HG02642 (cell line): ENCODE results near the gene WDR13.
"Not testable (repeated sequence)": the region's sequence is repeated elsewhere in the genome, so short reads cannot be mapped to it uniquely, and the experiment has no call there.

Source experiments
- ATAC-seq: cut with Tn5 transposase; IDR thresholded peaks from one replicate; pipeline ENCODE4 v1.9.1; 2021; ENCODE audit warnings: mild to moderate bottlenecking; ENCODE audit not compliant: unreplicated experiment, poor library complexity

WDR13 gene

DNA sequence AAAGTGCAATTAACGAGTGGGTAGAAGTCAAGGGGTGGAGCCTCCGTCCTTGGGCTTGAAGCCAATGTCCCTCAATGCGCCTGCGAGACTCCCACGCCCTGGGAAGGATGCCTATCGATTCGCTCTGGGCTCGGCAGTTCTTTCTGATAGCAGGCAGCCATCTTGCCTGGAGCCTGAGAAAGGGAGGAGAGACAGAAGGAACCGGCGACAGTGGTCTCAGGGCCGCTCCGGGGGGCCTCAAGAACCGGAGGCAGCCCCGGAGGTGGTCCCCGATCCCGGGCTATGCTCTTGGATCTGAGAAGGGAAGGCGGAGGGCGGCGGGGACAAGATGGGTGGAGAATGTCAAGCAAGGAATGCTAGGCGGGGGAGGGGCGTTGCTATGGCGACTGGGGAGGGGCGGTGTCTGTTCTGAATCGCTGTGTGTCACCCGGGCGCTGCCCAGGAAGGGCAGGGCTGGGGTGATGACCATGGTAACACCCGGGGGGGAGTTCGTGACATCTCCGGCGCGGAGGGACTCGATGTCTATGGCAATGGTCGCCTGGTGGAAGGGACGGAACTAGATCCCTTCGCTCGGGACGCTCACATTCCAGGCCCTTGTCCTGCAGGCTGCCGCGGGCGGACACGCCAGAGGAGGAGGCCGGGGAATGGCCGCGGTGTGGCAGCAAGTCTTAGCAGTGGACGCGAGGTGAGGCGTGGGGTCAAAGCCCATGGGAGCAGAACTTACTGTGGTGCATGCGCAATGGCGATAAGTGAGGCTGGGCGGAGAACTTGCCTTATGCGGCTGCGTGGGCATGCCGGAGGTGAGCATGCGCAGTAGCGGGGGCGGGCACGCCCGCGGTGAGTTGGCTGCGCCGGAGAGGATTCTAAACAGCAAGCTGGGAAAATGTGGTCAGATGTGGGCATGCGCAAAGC, at the start of gene WDR13:
Gene WDR13, plus strand, starts transcription at position 140 of the 912 bp plus-strand sequence. Its CDS starts 505 bp downstream, at position 645.
- ATAC-seq: peak; percentile 77

DNA sequence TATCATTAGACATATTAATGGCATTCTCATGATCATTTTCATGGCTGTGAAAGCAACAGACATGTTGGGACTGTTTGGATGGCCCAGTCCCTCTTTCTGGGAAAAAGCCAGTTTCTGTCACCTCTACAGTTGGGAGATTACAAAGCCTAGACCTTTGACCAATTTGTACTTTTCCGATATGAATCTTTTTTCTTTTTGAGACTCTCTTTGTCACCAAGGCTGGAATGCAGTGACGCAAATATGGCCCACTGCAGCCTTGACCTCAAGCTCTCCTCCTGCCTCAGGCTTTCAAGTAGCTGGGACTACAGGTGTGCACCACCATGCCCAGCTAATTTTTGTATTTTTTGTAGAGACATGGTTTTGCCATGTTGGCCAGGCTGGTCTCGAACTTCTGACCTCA, 48.4 kb upstream of the WDR13 start:
- ATAC-seq: no peak

DNA sequence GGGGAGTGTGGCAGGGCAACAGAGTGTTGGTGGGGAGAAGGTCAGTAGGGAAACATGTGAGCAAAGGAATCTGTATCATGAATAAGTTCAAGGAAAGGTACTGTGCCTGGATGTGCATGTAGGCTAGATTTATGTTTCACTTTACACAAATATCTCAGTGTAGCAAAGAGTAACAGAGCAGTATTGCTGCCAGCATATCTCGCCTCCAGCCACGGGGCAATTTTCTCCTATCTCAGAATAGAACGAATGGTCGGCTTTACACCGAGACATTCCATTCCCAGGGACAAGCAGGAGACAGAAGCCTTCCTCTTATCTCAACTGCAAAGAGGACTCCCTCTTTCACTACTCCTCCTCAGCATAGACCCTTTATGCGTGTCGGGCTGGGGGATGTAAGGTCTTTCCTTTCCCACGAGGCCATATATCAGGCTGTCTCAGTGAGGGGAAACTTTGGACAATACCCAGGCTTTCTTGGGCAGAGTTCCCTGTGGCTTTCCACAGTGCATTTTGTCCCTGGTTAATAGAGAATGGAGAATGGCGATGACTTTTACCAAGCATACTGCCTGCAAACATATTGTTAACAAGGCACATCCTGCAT, 41.5 kb upstream of the WDR13 start:
- not testable (repeated sequence) for ATAC-seq

DNA sequence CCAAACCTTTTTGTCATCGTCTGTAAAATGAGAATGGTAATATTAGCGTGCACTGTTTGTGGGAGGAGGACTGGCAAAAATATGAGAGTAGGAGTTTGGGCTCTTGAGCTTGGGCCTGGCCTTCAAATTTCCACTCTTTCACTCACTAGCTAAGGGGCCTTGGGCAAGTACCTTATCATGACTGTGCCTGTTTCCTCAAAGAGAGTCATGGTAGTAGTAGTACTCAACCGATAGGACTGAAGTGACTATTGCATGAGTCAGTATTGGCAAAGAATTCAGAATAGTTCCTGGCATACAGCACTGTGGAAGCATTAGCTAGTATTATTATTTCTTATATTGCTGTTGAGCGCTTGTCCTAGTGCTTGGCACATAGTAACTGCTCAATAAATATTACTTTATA, 39.0 kb upstream of the WDR13 start:
- no peak for ATAC-seq

DNA sequence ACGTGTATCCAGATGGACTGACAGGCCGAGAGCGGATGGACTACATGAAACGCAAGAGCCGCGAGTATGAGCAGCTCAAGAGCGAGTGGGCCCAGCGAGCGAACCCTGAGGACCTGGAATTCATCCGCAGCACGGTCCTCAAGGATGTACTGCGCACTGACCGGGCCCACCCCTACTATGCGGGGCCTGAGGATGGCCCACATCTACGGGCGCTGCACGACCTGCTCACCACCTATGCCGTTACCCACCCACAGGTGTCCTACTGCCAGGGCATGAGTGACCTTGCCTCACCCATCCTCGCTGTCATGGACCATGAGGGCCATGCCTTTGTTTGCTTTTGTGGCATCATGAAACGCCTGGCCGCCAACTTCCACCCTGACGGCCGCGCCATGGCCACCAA, 37.7 kb upstream of the WDR13 start:
- no peak for ATAC-seq

DNA sequence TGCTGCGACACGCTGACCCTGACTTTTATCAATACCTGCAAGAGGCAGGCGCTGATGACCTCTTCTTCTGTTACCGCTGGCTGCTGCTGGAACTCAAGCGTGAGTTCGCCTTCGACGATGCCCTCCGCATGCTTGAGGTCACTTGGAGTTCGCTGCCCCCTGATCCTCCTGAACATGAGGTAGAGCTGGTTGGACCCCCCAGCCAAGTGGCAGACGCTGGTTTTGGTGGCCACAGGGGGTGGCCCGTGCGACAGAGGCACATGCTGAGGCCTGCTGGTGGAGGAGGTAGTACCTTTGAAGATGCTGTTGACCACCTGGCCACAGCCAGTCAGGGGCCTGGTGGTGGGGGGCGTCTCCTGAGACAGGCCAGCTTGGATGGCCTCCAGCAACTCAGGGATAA, 37.2 kb upstream of the WDR13 start:
- no peak for ATAC-seq

DNA sequence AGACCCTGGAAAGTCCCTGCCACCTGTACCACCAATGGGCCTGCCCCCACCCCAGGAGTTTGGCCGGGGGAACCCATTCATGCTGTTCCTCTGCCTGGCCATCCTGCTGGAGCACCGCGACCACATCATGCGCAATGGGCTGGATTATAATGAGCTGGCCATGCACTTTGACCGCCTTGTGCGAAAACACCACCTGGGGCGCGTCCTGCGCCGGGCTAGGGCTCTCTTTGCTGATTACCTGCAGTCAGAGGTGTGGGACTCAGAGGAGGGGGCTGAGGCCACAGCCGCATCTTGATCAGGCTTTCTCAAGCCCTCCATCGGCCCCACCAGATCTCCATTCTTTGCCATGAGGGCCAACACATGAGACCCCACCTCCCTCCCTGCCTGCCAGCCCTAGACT, 36.6 kb upstream of the WDR13 start:
- no peak for ATAC-seq

DNA sequence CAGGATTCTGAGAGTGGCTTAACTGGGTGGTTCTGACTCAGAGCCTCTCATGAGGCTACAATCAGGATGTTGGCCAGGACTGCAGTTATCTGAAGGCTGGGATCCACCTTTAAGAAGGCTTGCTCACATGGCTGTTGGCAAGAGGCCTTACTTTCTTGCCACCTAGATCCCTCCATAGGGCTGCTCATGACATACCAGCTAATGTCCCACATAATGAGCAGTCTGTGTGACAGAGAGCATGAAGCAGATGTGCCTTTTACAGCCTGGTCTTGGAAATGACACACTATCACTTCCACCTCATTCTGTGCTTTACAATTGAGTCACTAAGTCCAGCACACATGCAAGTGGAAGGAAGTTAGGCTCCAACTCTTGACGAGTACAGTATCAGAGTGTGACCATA, 27.3 kb upstream of the WDR13 start:
- peak; percentile 40 for ATAC-seq

DNA sequence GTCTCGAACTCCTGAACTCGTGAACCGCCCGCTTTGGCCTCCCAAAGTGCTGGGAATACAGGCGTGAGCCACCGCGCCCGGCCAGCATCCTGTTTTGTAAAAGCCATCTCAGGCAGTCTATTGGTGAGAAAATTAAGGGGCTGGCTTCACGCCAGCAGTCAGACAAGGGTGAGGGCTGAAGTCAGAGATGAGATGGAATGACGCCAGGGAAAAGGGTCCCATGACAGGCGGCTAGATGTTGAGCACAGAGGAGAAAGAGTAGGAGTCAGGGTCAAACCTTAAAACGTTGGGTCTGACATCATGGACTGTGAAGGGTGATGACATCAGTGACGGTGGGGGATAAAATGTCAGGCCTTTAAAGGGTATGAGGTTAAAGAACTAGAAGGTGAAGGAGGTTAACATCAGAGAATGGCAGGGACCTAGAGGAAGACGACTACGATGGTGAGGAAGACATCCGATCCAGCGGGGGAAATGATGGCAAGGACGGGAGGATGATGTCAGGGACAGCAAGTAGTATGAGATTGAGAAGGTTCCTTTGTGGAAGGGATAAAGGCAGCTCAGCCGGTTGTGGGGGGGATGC, 23.5 kb upstream of the WDR13 start:
- ATAC-seq: no peak

DNA sequence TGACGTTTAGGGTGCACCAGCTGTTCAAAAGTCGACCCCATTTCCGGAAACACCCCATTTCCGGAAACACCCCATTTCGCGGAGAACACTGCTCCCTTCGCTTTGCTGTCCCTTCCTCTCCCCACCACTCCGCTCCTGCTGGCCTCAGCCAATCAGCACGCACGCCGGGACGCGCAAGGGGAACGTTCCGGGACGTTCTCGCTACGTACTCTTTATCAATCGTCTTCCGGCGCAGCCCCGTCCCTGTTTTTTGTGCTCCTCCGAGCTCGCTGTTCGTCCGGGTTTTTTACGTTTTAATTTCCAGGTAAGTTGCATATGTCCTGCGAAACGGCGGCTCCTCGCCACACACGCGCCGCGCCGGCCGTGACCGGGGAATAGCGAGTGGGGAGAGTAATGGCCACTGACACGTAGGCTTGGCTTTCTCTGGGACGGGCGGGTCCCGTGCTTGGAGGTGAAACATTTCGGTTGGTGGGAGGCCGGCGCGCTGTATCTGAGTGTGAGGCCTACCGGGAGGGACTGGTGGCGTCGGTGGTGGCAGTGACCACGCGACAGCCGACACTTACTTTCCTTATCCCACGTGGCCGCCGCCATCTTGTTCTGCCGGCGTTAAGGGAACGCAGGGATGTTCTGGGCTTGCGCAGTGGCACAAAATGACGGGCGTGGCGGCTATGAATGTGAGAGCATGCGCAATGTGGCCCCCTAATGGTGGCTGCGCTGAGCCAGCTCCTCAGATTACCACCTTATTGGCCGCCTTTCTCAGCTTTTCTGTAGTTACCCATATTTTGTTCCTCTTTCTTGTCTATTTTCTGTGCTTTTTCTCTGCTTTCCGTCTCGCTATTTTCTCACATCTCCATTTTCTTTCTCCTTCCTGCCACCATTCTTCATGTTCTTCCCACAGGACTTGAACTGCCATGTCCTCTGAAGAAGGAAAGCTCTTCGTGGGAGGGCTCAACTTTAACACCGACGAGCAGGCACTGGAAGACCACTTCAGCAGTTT, 22.7 kb upstream of the WDR13 start, which contains the start of gene RBM3:
Gene RBM3, plus strand, starts transcription at position 215 of the 997 bp plus-strand sequence. Its CDS starts 697 bp downstream, at position 912.
- peak; percentile 88 for ATAC-seq

DNA sequence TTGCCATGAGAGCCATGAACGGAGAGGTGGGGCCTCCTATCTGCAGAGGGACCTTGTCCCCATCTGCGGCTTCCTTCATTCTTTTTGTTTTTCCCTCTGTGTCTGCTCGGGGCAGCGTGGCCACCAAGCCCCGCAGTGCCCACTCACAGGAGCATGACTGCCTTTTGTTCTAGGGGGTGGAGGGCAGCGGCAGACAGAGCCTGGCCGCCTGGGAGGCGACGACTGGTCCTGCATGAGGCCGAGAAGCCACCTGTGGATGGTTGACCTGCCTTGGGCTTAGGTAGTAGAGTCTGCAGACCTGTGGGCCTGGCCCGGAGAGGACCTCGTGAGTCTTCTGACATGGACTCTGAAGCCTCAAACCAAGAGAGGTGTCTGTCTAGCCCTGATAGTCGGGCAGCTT, 21.6 kb upstream of the WDR13 start:
- ATAC-seq: no peak

DNA sequence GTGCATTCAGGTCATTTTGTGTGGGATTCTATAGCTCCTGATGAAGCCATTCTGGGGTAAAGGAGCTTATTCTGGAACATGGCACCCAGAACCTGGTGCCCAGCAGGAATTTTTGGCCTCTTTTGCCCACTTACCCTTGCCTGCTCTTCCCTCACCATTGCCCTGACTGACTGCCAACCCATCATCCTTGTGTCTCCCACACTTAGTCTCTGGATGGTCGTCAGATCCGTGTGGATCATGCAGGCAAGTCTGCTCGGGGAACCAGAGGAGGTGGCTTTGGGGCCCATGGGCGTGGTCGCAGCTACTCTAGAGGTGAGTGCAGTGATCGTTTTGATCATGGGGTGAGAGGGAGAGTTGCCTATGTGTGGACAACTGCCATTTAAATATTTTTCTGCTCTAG, 21.2 kb upstream of the WDR13 start:
- no peak for ATAC-seq

DNA sequence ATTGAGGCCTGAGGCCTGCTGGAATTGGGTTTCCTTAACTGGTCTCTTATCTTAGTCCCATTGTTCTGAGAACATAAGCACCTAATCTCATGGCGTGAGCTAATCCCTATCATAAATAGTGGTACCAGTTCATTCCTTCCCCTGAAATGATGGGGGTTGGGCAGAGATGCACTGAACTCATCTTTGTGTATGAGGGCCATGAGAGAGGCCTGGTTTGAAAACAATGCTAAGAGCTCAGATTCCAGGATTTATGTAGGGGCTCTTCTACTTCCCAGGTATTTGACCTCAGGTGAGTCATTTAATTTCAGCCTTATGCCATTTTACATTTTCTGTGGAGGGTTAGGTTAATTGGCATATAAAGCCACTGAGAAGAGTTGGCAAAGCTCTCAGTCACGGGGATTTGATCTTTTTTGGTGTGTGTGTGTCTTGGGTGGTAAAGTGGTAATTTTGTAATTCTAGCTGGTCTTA, 18.6 kb upstream of the WDR13 start:
- no peak for ATAC-seq

DNA sequence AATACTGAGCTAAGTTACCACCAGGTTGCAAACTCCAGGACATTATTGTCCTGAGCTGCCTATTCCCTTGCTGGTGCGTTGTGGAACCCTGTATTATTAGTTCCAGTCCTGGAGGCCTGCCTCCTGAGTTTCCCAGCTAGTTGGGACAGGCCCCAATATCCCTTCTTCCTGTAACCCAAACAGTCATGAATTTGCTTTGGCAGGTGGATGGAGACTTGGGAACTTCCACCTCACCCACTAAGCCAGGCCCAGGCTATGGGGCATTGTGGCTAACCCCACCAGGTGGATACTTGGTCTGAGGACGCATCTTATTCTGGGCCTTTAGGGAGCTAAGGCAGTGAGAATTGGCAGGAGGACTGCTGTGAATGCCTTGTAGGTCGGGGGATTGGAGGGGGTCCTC, 18.0 kb upstream of the WDR13 start:
- ATAC-seq: no peak

DNA sequence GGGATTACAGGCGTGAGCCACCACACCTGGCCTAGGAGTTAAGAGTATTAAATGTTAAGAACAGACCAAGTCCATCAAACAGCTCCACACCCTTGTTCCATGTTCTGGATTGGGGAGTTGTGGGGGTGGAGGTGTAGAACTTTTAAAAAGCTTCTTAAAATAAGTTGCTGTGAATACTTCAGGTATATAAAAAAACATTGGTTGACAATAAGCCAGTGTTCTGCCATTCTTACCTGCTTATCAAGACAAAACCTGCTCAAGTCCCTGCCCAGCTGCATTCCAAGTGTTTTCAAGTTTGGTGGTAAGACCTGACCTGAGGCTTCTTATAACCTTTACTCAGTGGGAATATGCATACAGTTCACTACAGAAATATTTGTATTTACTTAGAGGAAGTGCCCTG, 16.6 kb upstream of the WDR13 start:
- ATAC-seq: no peak

DNA sequence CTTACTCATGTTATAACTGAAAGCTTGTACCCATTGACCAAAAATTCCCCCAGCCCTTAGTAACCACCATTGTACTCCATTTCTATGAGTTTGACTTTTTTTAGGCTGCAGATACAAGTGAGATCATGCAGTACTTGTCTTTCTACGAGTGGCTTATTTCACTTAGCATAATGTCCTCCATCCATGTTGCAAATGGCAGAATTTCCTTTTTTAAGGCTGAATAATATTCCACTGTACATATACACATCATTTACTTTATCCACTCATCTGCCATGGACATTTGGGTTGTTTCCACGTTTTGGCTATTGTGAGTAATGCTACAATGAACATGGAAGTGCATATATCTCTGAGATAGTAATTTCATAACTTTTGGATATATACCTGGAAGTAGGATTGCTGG, 12.6 kb upstream of the WDR13 start:
- no peak for ATAC-seq

DNA sequence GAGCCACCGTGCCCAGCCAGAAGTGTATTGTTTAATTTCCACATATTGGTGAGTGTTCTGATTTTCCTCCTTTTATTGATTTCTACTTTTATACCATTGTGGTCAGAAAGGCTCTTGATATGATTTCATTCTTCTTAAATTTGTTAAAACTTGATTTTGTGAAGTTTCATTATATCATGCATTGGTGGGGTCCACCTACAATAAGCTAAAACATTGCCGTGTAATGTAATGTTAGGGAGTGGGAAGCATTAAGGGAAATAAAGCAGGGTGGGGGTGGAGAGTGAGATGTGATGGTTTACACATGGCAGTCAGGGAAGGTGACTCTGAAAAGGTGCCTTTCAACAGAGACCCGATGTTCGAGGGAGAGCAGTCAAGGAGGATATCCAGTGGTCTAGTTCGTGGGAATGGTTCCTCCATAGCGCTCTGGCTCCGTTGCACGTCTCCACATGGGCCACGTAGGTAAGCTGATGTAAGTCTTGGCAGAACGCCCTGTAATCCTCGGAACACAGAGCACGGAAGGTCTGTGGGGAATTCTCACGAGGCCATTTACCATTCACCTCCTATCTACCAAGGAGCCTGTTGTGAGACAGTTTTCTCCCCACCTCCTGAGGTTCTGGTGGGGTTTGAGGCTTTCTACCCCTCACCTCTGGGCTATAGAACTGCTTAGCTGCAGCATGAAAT, 7.7 kb upstream of the WDR13 start:
- no peak for ATAC-seq

DNA sequence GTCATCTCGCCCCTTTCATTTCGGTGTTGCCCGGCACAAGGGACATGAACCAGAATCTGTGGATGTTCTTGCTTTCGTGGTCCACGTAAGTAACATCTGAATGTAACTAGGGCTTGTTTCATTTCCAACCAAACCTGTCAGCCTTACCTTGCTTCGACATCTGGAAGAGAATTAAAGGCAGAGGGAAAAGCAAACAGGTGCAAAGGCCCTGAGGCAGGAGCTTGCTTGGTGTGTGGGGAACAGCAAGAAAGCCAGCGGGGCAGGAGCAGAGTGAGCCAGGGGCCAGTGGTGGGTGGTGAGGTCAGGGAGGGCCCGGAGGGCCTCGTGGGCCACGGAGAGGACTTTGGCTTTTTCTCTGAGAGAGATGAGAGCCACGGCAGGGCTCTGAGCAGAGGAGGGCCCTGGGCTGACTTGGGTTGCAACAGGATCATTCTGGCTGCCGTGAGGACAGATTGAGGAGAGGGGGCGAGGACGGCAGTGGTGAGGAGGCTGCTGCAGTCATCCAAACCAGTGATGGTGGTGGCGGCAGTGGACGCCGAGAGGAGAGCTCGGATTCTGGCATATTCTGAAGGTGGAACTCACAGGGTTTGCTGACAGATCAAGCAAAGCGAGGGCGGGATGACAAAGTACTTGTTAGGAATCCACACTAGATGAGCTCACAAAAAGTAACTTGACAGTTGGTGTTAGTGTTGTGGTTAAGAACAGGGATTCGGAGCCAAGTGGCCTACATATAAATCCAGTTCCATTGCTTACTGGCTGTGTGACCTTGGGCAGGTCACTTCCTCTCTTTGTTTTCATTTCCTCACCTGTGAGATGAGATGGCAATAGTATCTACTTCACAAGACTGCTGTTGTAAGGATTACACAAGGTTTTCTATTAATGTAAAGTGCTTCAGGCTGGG, 6.8 kb upstream of the WDR13 start:
- no peak for ATAC-seq
